ENCODE data around the gene HSD17B12. TPM values are rescaled to one million over a fixed set of nuclear protein-coding genes. Genes with fewer than 3 reads are reported as not detected.
A peak's percentile ranks its signal among the peaks of the same experiment; 100 is the strongest.

Gene HSD17B12
- polyA plus RNA-seq, 1 donor (not counting 4 experiments of a cell fraction or from before 2014, with no cell fraction given), result 105 TPM

DNA sequence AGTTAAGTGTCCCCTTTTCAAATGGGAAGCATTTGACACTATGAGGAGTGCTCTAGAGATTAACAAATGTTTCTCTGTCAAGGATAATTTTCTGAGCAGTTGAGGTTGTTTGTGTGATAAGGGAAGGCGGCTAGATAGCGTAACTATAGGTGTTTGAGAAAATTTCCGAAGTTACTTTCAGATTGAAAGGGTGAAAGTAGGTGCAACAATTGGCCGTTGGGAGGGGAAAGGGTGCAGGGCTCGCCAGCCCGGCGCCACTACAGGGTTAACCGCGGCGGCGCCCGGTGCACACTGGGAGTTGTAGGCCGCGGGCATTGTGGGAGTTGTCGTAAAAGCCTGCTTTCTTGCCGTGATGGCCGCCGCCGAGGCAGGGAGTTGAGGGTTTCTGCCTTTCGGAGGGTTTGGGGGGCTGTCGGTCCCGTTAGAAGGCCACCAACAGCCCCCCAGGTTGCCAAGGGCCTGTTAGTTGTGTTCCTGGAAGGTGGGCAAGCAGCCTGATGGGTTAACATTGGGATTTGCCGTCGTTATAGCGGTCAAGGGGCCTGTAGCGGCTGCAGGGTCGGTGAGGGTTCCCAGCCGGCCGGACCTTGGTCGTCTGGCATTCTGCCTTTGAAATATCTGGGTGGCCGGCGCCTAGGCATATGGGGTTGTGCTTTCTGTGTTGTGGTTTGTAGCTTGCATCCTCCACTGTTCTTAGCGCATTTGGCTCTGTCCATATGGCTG is 36.5 kb upstream of the HSD17B12 start:
- peak; percentile 64 for FAIRE-seq
- dilution Hi-C loops (cut with MboI; ENCODE audit: extremely low pct_ligation_motif_present, low sequenced_read_pairs), result no loop called here
- DNase-seq (ENCODE audit: low read depth, low spot score), result no peak
- no peak for TF ChIP-seq CTCF (optimal IDR thresholded peaks at IDR 0.05 in 1 of 3, IDR thresholded peaks at IDR 0.05 in 1 of 3, conservative IDR thresholded peaks at IDR 0.05 in 1 of 3; ENCODE audit: extremely low read depth in 1 of 3, insufficient read depth in 2 of 3, low read length in 3 of 3)
- TF ChIP-seq EZH2 (IDR thresholded peaks at IDR 0.05; ENCODE audit: low read length), result no peak
- H3K27ac ChIP-seq (ENCODE audit: control insufficient read depth, insufficient read depth, low read length), result peak overlapping the region; percentile 83
- no peaks in the 10 kb centered on the region for H3K36me3 ChIP-seq (ENCODE audit: control insufficient read depth in 2 of 2, extremely low read depth in 1 of 2, insufficient read depth in 2 of 2, low read length in 2 of 2)
- H2AFZ ChIP-seq (ENCODE audit: control insufficient read depth, low read length), result peak overlapping the region; percentile 98
- H3K4me2 ChIP-seq (ENCODE audit: control insufficient read depth, extremely low read depth, insufficient read depth, low read depth, low read length), result peak overlapping the region; percentile 99
- H3K4me3 ChIP-seq (ENCODE audit: control insufficient read depth in 2 of 3, extremely low read depth in 1 of 3, insufficient read depth in 2 of 3, low read depth in 1 of 3, low read length in 3 of 3), result peak overlapping the region; percentile 72 to 100 (median 99)
- H3K27me3 ChIP-seq (ENCODE audit: control insufficient read depth, extremely low read depth, insufficient read depth, low read length), result peaks cover 8% of the 10 kb centered on the region
- H3K9me1 ChIP-seq (ENCODE audit: control insufficient read depth, extremely low read depth, insufficient read depth, low read length), result peaks cover 2% of the 10 kb centered on the region
- H3K9ac ChIP-seq (ENCODE audit: control insufficient read depth, extremely low read depth, insufficient read depth, low read length), result peak overlapping the region; percentile 94
- H3K4me1 ChIP-seq (ENCODE audit: control insufficient read depth, extremely low read depth, insufficient read depth, low read length), result peaks cover 6% of the 10 kb centered on the region
- no peaks in the 10 kb centered on the region for H4K20me1 ChIP-seq (ENCODE audit: control insufficient read depth, extremely low read depth, insufficient read depth, low read length)
- H3K79me2 ChIP-seq (ENCODE audit: control insufficient read depth, insufficient read depth, low read length), result peaks cover 24% of the 10 kb centered on the region
- H3K9me3 ChIP-seq (ENCODE audit: control insufficient read depth, low read depth, low read length), result no peaks in the 10 kb centered on the region

GRCh38 chr11:43644621-43645299 is 35.8 kb upstream of the HSD17B12 start:
- Histone ChIP-seq H3K9me3 (ENCODE audit: control insufficient read depth, low read depth, low read length) (no peaks in the 10 kb centered on the region), H3K4me1 (ENCODE audit: control insufficient read depth, extremely low read depth, insufficient read depth, low read length) (peaks cover 6% of the 10 kb centered on the region), H3K9ac (ENCODE audit: control insufficient read depth, extremely low read depth, insufficient read depth, low read length) (peak overlapping the region; percentile 94), H3K27ac (ENCODE audit: control insufficient read depth, insufficient read depth, low read length) (peak overlapping the region; percentile 83), H4K20me1 (ENCODE audit: control insufficient read depth, extremely low read depth, insufficient read depth, low read length) (no peaks in the 10 kb centered on the region), H3K27me3 (ENCODE audit: control insufficient read depth, extremely low read depth, insufficient read depth, low read length) (peaks cover 1% of the 10 kb centered on the region), H3K79me2 (ENCODE audit: control insufficient read depth, insufficient read depth, low read length) (peaks cover 24% of the 10 kb centered on the region), H3K36me3 (ENCODE audit: control insufficient read depth in 2 of 2, extremely low read depth in 1 of 2, insufficient read depth in 2 of 2, low read length in 2 of 2) (peaks cover 0 to 1% of the 10 kb centered on the region in 2 experiments), H3K4me2 (ENCODE audit: control insufficient read depth, extremely low read depth, insufficient read depth, low read depth, low read length) (peak overlapping the region; percentile 99), H3K9me1 (ENCODE audit: control insufficient read depth, extremely low read depth, insufficient read depth, low read length) (peaks cover 2% of the 10 kb centered on the region), H3K4me3 (ENCODE audit: control insufficient read depth in 2 of 3, extremely low read depth in 1 of 3, insufficient read depth in 2 of 3, low read depth in 1 of 3, low read length in 3 of 3) (peak overlapping the region; percentile 72 to 100 (median 99)), H2AFZ (ENCODE audit: control insufficient read depth, low read length) (peak overlapping the region; percentile 98)
- DNase-seq (ENCODE audit: low read depth, low spot score), result no peak
- no peak for FAIRE-seq
- TF ChIP-seq EZH2 (IDR thresholded peaks at IDR 0.05; ENCODE audit: low read length), result no peak
- TF ChIP-seq CTCF (optimal IDR thresholded peaks at IDR 0.05 in 1 of 3, IDR thresholded peaks at IDR 0.05 in 1 of 3, conservative IDR thresholded peaks at IDR 0.05 in 1 of 3; ENCODE audit: extremely low read depth in 1 of 3, insufficient read depth in 2 of 3, low read length in 3 of 3), result no peak
- dilution Hi-C loops (cut with MboI; ENCODE audit: extremely low pct_ligation_motif_present, low sequenced_read_pairs), result no loop called here

Data from keratinocyte (primary cell).